ENCODE results near the gene PRSS50.
"Not testable (repeated sequence)": the region's sequence is repeated elsewhere in the genome, so short reads cannot be mapped to it uniquely, and the experiment has no call there.

PRSS50 gene

DNA sequence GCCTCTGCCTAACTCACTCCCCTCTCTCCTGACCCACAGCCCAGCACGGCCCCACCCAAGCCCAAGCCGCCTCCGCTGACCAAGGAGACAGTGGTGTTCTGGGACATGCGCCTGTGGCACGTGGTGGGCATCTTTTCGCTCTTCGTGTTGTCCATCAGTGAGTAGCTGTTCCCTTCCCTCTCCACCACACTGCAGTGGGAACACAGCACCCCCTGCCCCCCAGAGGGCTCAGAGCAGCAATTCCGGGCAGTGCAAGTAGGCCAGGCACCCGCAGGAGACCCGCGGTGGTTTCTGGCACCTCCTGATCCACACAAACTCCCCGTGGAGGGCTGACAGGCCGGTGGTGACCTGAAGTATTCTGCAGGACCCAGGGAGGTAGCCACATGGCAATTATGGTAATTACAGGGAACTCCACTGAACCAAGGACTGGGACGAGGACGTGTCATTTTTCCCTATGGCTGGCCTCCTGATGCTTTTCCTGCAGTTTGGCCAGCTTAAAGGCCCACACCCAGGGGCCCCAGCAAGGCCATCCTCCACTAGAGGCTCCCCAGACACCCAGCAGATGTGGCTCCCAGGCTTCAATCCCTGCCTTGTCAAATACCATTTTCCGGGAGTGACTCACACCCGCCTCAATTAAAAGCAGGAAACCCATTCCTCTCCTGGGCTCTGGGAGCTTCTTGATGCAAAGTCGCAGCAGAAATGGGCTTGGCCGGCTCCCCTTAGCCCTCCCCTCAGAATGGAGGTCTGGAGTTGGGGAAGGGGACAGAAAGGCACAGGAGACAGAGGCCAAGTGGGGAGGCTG is 11.7 kb downstream of the PRSS50 start:
- H3K79me2 ChIP-seq (ENCODE audit: control insufficient read depth, low read length): no peaks in the 10 kb centered on the region
- H3K4me1 ChIP-seq (ENCODE audit: control insufficient read depth, low read length): no peaks in the 10 kb centered on the region
- H3K4me2 ChIP-seq (ENCODE audit: low read length): no peak overlapping the region
- no peaks in the 10 kb centered on the region for H4K20me1 ChIP-seq (ENCODE audit: control insufficient read depth, insufficient read depth, low read depth, low read length)
- H3K9me3 ChIP-seq (ENCODE audit: control insufficient read depth, insufficient read depth, low read length): no peaks in the 10 kb centered on the region
- H3K36me3 ChIP-seq (ENCODE audit: control insufficient read depth, low read length): no peaks in the 10 kb centered on the region
- no peak for TF ChIP-seq EZH2phosphoT487 (IDR thresholded peaks at IDR 0.05; ENCODE audit: borderline replicate concordance, low read length)
- TF ChIP-seq, protein P1, sequence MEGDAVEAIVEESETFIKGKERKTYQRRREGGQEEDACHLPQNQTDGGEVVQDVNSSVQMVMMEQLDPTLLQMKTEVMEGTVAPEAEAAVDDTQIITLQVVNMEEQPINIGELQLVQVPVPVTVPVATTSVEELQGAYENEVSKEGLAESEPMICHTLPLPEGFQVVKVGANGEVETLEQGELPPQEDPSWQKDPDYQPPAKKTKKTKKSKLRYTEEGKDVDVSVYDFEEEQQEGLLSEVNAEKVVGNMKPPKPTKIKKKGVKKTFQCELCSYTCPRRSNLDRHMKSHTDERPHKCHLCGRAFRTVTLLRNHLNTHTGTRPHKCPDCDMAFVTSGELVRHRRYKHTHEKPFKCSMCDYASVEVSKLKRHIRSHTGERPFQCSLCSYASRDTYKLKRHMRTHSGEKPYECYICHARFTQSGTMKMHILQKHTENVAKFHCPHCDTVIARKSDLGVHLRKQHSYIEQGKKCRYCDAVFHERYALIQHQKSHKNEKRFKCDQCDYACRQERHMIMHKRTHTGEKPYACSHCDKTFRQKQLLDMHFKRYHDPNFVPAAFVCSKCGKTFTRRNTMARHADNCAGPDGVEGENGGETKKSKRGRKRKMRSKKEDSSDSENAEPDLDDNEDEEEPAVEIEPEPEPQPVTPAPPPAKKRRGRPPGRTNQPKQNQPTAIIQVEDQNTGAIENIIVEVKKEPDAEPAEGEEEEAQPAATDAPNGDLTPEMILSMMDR (IDR thresholded peaks at IDR 0.05; ENCODE audit: low read depth, low read length, poor library complexity, severe bottlenecking): no peak
- no peaks in the 10 kb centered on the region for H3K9me2 ChIP-seq (replicated peaks; ENCODE audit: control insufficient read depth, low read length)
- no peaks in the 10 kb centered on the region for H3F3A ChIP-seq (ENCODE audit: control insufficient read depth, insufficient read depth)
- no peak overlapping the region for H3K4me3 ChIP-seq (ENCODE audit: low read length)
- H3K27ac ChIP-seq (ENCODE audit: low read depth, low read length): no peak overlapping the region
- peaks cover 6% of the 10 kb centered on the region; the same call in 1 of the 2 replicates for H3K27me3 ChIP-seq (ENCODE audit: control insufficient read depth, low read length)

DNA sequence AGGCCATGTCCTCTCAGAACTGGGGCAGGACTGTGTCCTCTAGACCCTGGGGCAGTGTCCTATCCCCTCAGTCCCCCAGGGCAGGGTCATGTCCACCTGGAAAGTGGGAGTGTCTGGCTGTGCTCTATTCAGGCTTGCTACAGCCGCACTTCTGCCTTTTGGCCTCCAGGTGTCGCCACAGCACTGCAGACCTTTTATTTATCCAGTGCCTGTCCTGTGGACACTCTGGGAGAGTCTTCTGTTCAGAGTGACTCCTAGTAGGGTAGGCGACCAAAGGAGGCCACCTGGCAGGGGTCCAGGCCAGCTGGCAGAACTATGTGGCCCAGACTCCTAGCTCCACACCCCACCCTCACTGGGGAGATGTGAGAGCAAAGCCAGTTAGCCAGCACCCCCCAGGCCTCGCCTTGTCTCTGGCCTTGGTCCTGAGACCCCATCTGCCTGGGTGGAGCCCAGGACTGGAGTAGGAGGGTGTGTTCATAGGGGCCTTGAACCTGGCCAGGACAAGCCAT is 12.6 kb downstream of the PRSS50 start:
- Histone ChIP-seq H4K20me1 (ENCODE audit: control insufficient read depth, insufficient read depth, low read depth, low read length) (no peaks in the 10 kb centered on the region), H3K4me1 (ENCODE audit: control insufficient read depth, low read length) (no peaks in the 10 kb centered on the region), H3K79me2 (ENCODE audit: control insufficient read depth, low read length) (no peaks in the 10 kb centered on the region), H3K27me3 (ENCODE audit: control insufficient read depth, low read length) (peaks cover 6% of the 10 kb centered on the region; the same call in 1 of the 2 replicates), H3K36me3 (ENCODE audit: control insufficient read depth, low read length) (no peaks in the 10 kb centered on the region), H3K9me3 (ENCODE audit: control insufficient read depth, insufficient read depth, low read length) (no peaks in the 10 kb centered on the region), H3K27ac (ENCODE audit: low read depth, low read length) (no peak overlapping the region), H3K4me2 (ENCODE audit: low read length) (no peak overlapping the region), H3F3A (ENCODE audit: control insufficient read depth, insufficient read depth) (no peaks in the 10 kb centered on the region), H3K4me3 (ENCODE audit: low read length) (no peak overlapping the region), H3K9me2 (replicated peaks; ENCODE audit: control insufficient read depth, low read length) (no peaks in the 10 kb centered on the region)
- TF ChIP-seq, protein P1 (IDR thresholded peaks at IDR 0.05; ENCODE audit: low read depth, low read length, poor library complexity, severe bottlenecking): peak; percentile 98
- TF ChIP-seq EZH2phosphoT487 (IDR thresholded peaks at IDR 0.05; ENCODE audit: borderline replicate concordance, low read length): no peak

DNA sequence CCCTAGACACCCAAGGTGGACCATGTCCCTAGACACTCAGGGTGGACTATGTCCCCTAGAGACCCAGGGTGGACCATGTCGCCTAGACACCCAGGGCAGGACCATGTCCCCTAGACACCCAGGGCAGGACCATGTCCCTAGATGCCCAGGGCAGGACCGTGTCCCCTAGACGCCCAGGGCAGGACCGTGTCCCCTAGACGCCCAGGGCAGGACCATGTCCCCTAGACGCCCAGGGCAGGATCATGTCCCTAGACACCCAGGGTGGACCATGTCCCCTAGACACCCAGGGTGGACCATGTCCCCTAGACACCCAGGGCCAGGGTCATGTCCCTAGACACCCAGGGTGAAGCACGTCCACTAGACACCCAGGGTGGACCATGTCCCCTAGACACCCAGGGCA is 13.3 kb downstream of the PRSS50 start:
- not testable (repeated sequence) for H3K79me2 ChIP-seq (ENCODE audit: control insufficient read depth, low read length); H3K4me1 ChIP-seq (ENCODE audit: control insufficient read depth, low read length); H4K20me1 ChIP-seq (ENCODE audit: control insufficient read depth, insufficient read depth, low read depth, low read length); H3K27ac ChIP-seq (ENCODE audit: low read depth, low read length); H3K4me2 ChIP-seq (ENCODE audit: low read length); H3K36me3 ChIP-seq (ENCODE audit: control insufficient read depth, low read length); H3F3A ChIP-seq (ENCODE audit: control insufficient read depth, insufficient read depth); H3K9me2 ChIP-seq (replicated peaks; ENCODE audit: control insufficient read depth, low read length); H3K9me3 ChIP-seq (ENCODE audit: control insufficient read depth, insufficient read depth, low read length); H3K27me3 ChIP-seq (ENCODE audit: control insufficient read depth, low read length); H3K4me3 ChIP-seq (ENCODE audit: low read length)

DNA sequence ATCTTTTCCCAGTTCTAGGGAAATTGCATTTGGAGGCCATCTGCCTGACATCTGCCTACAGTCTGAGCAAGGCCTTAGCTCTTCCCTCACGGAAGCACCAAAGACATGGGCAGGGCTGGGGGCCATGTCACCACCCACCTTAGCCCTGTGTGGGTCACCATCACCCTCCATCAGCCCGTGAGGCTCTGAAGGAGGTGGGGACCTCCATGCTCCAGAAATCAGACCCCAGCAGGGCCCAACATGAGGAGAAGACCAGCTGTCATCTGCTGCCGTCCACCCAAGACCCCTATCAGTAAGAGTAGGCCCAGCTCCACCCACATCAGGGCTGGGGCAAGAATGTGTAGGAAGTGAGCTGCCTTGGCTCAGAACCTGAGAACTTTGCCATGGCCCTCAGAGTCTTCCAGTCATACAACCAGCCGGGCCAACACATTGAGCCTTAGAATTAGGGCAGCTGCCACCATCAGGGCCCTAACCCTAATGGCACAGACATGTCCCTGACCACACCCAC is 14.6 kb downstream of the PRSS50 start:
- peaks cover 6% of the 10 kb centered on the region; the same call in 1 of the 2 replicates for H3K27me3 ChIP-seq (ENCODE audit: control insufficient read depth, low read length)
- no peak overlapping the region for H3K4me3 ChIP-seq (ENCODE audit: low read length)
- TF ChIP-seq EZH2phosphoT487 (IDR thresholded peaks at IDR 0.05; ENCODE audit: borderline replicate concordance, low read length): no peak
- no peaks in the 10 kb centered on the region for H4K20me1 ChIP-seq (ENCODE audit: control insufficient read depth, insufficient read depth, low read depth, low read length)
- no peaks in the 10 kb centered on the region for H3K79me2 ChIP-seq (ENCODE audit: control insufficient read depth, low read length)
- H3F3A ChIP-seq (ENCODE audit: control insufficient read depth, insufficient read depth): no peaks in the 10 kb centered on the region
- H3K9me2 ChIP-seq (replicated peaks; ENCODE audit: control insufficient read depth, low read length): no peaks in the 10 kb centered on the region
- no peak overlapping the region for H3K27ac ChIP-seq (ENCODE audit: low read depth, low read length)
- H3K9me3 ChIP-seq (ENCODE audit: control insufficient read depth, insufficient read depth, low read length): no peaks in the 10 kb centered on the region
- no peaks in the 10 kb centered on the region for H3K4me1 ChIP-seq (ENCODE audit: control insufficient read depth, low read length)
- H3K4me2 ChIP-seq (ENCODE audit: low read length): no peak overlapping the region
- H3K36me3 ChIP-seq (ENCODE audit: control insufficient read depth, low read length): no peaks in the 10 kb centered on the region
